HG03558 (cell line): ENCODE measurements around the gene ACAP2.

Experiments
- ATAC-seq: cut with Tn5 transposase; IDR thresholded peaks from one replicate; pipeline ENCODE4 v1.9.1; 2021; ENCODE audit warnings: moderate number of reproducible peaks; ENCODE audit not compliant: unreplicated experiment; ENCODE audit errors: extremely low read depth

The ACAP2 gene

GRCh38 chr3:195263193-195263924, 179.5 kb downstream of the ACAP2 start:
- ATAC-seq: no peak

GRCh38 chr3:195261925-195262324, 180.9 kb downstream of the ACAP2 start:
- no peak for ATAC-seq

- peak; percentile 24 for ATAC-seq
Observed at GRCh38 chr3:195260280-195260905, 182.4 kb downstream of the ACAP2 start.

GRCh38 chr3:195259475-195260279, 183.1 kb downstream of the ACAP2 start:
- ATAC-seq: peak; percentile 50

GRCh38 chr3:195259154-195259474, 183.7 kb downstream of the ACAP2 start:
- no peak for ATAC-seq

- no peak for ATAC-seq
Observed at GRCh38 chr3:195258449-195259153, 184.2 kb downstream of the ACAP2 start.

GRCh38 chr3:195257454-195258448, 185.1 kb downstream of the ACAP2 start:
- no peak for ATAC-seq

- ATAC-seq: no peak
Observed at GRCh38 chr3:195256639-195257453, 186.0 kb downstream of the ACAP2 start.

- no peak for ATAC-seq
Observed at GRCh38 chr3:195255571-195256501, 187.0 kb downstream of the ACAP2 start.

GRCh38 chr3:195255176-195255500, 187.7 kb downstream of the ACAP2 start:
- ATAC-seq: no peak

GRCh38 chr3:195254454-195255175, 188.2 kb downstream of the ACAP2 start:
- no peak for ATAC-seq

GRCh38 chr3:195253923-195254432, 188.8 kb downstream of the ACAP2 start:
- ATAC-seq: no peak

- ATAC-seq: no peak
Observed at GRCh38 chr3:195251336-195252065, 191.3 kb downstream of the ACAP2 start.

- ATAC-seq: no peak
Observed at GRCh38 chr3:195250473-195251251, 192.2 kb downstream of the ACAP2 start.

- ATAC-seq: no peak
Observed at GRCh38 chr3:195249858-195250464, 192.9 kb downstream of the ACAP2 start.
